HG02885 (cell line): ENCODE data around the gene IRF7.
"Not testable (repeated sequence)": the region's sequence is repeated elsewhere in the genome, so short reads cannot be mapped to it uniquely, and the experiment has no call there.

Source experiments
- ATAC-seq: cut with Tn5 transposase; IDR thresholded peaks from one replicate; pipeline ENCODE4 v1.9.1; 2021; ENCODE audit warnings: mild to moderate bottlenecking; ENCODE audit not compliant: unreplicated experiment, poor library complexity

The IRF7 gene

GRCh38 chr11:615504-616319, at the start of gene IRF7:
TSS of gene IRF7 (minus strand) at chr11:615950. CDS start at chr11:615364, 586 bp downstream.
- ATAC-seq, result peak; percentile 76

GRCh38 chr11:665062-665703, 49.4 kb upstream of the IRF7 start:
- no peak for ATAC-seq

GRCh38 chr11:662689-663274, 47.0 kb upstream of the IRF7 start:
- no peak for ATAC-seq

- no peak for ATAC-seq
Observed at GRCh38 chr11:660681-661444, 45.1 kb upstream of the IRF7 start.

- no peak for ATAC-seq
Observed at GRCh38 chr11:660281-660680, 44.5 kb upstream of the IRF7 start.

- ATAC-seq, result no peak
Observed at GRCh38 chr11:659532-660085, 43.9 kb upstream of the IRF7 start.

GRCh38 chr11:657691-658126, 42.0 kb upstream of the IRF7 start:
- no peak for ATAC-seq

- no peak for ATAC-seq
Observed at GRCh38 chr11:656866-657265, 41.1 kb upstream of the IRF7 start.

GRCh38 chr11:656426-656825, 40.7 kb upstream of the IRF7 start:
- ATAC-seq, result no peak

GRCh38 chr11:655036-655726, 39.4 kb upstream of the IRF7 start:
- ATAC-seq, result no peak

- not testable (repeated sequence) for ATAC-seq
Observed at GRCh38 chr11:654444-654843, 38.7 kb upstream of the IRF7 start.

- ATAC-seq, result no peak
Observed at GRCh38 chr11:653837-654236, 38.1 kb upstream of the IRF7 start.

GRCh38 chr11:653136-653535, 37.4 kb upstream of the IRF7 start:
- not testable (repeated sequence) for ATAC-seq

- no peak for ATAC-seq
Observed at GRCh38 chr11:650482-650881, 34.7 kb upstream of the IRF7 start.

- ATAC-seq, result not testable (repeated sequence)
Observed at GRCh38 chr11:647672-648158, 32.0 kb upstream of the IRF7 start.

GRCh38 chr11:646214-646613, 30.5 kb upstream of the IRF7 start:
- ATAC-seq, result no peak

- no peak for ATAC-seq
Observed at GRCh38 chr11:645536-645935, 29.8 kb upstream of the IRF7 start.

GRCh38 chr11:643849-644738, 28.3 kb upstream of the IRF7 start:
- no peak for ATAC-seq

- ATAC-seq, result no peak
Observed at GRCh38 chr11:643366-643765, 27.6 kb upstream of the IRF7 start.
